Liver (tissue), 10 donors: ENCODE data around the gene PLCD3. TPM values are rescaled to one million over a fixed set of nuclear protein-coding genes. Genes with fewer than 3 reads are reported as not detected.

Experiments
- DNase-seq: peaks from one replicate; pipeline ENCODE4 v3.0.0-alpha.2; 2017; ENCODE audit warnings: low spot score
- H3K27ac ChIP-seq, 2 donors: one replicate each; pipeline ENCODE4 v1.7.0; 2013; ENCODE audit warnings: inconsistent platforms in 2 of 2, low read length in 2 of 2, control low read depth in 1 of 2, low read depth in 1 of 2, mild to moderate bottlenecking in 1 of 2
- H3K27me3 ChIP-seq, 4 donors: one replicate each; pipeline versions ENCODE4 v1.6.1 to v1.7.0; 2013; ENCODE audit warnings: low read length in 3 of 4, inconsistent platforms in 1 of 4, mild to moderate bottlenecking in 1 of 4, moderate library complexity in 1 of 4; ENCODE audit not compliant: control insufficient read depth in 4 of 4, insufficient read depth in 4 of 4
- H3K36me3 ChIP-seq, 4 donors: one replicate each; pipeline versions ENCODE4 v1.6.1 to v1.7.0; 2013; ENCODE audit warnings: low read length in 3 of 4, mild to moderate bottlenecking in 3 of 4, low read depth in 1 of 4, moderate library complexity in 1 of 4; ENCODE audit not compliant: control insufficient read depth in 4 of 4, insufficient read depth in 3 of 4
- H3K4me1 ChIP-seq, 4 donors: one replicate each; pipeline versions ENCODE4 v1.6.1 to v1.7.0; 2013; ENCODE audit warnings: low read length in 3 of 4, mild to moderate bottlenecking in 3 of 4, moderate library complexity in 1 of 4; ENCODE audit not compliant: control insufficient read depth in 4 of 4, insufficient read depth in 4 of 4
- H3K4me3 ChIP-seq, 3 donors: one replicate each; pipeline versions ENCODE4 v1.6.1 to v1.7.0; 2013; ENCODE audit warnings: low read length in 3 of 3, control low read depth in 1 of 3, low read depth in 1 of 3, mild to moderate bottlenecking in 1 of 3
- H3K9ac ChIP-seq, 2 donors: one replicate each; pipeline ENCODE4 v1.7.0; 2013; ENCODE audit warnings: low read length in 2 of 2, mild to moderate bottlenecking in 2 of 2, moderate library complexity in 2 of 2, control low read depth in 1 of 2, low read depth in 1 of 2
- H3K9me3 ChIP-seq, 4 donors: one replicate each; pipeline versions ENCODE4 v1.6.1 to v1.7.0; 2013; ENCODE audit warnings: low read length in 3 of 4; ENCODE audit not compliant: control insufficient read depth in 4 of 4
- JUND ChIP-seq, 2 donors: IDR thresholded peaks; 2 replicates each; pipeline ENCODE4 v1.6.1; 2016; ENCODE audit warnings: antibody characterized with exemption in 2 of 2
- RAD21 ChIP-seq, 2 donors: IDR thresholded peaks; 2 replicates each; pipeline ENCODE4 v1.6.1; 2016; ENCODE audit warnings: antibody characterized with exemption in 2 of 2, mild to moderate bottlenecking in 2 of 2
- RXRA ChIP-seq, 2 donors: IDR thresholded peaks; 2 replicates each; pipeline ENCODE4 v1.6.1; 2017 to 2018; ENCODE audit warnings: antibody characterized with exemption in 2 of 2, mild to moderate bottlenecking in 1 of 2
- SP1 ChIP-seq: IDR thresholded peaks from 2 replicates; pipeline ENCODE4 v1.6.1; 2018; ENCODE audit warnings: antibody characterized with exemption, mild to moderate bottlenecking
- WGBS: extraction: QIAGEN DNeasy Blood & Tissue Kit; methylation state at CpG from one replicate; pipeline ENCODE4 v1.1.7; 2013; 5-methylcytosine and 5-hydroxymethylcytosine counted together
- polyA plus RNA-seq, 2 donors: library from polyadenylated mRNA; stranded (reverse) in 1 of 2; unstranded in 1 of 2; fragments of 200-250 nt in 1 of 2; fragments of >200 nt in 1 of 2; fragmentation: Nextera tagmentation in 1 of 2; extraction: Ambion mirVana in 1 of 2; gene quantifications; one replicate each; pipeline versions ENCODE4 v1.2.1 to v1.2.3, GENCODE V29; 2013 to 2015
- small RNA-seq: library from RNA; depleted of rRNA; stranded (forward); fragments of <200 nt; gene quantifications from one replicate; pipeline ENCODE3, GENCODE V24; 2014
- total RNA-seq, 2 donors: library from RNA; depleted of rRNA; stranded (reverse); fragments of >200 nt; gene quantifications; one replicate each; pipeline ENCODE4 v1.2.3, GENCODE V29; 2014
- TF ChIP-seq, protein P1 (sequence below): IDR thresholded peaks from 2 replicates; pipeline ENCODE4 v1.6.1; 2016; ENCODE audit warnings: antibody characterized with exemption, mild to moderate bottlenecking
- donor health status: healthy.
- donor health status: healthy.
- donor health status: healthy.
- donor health status: healthy.
- donor health status: healthy.

PLCD3 gene
- total and polyA plus RNA-seq, 4 donors: 0.28 to 2.3 (median 1.4) TPM

DNA sequence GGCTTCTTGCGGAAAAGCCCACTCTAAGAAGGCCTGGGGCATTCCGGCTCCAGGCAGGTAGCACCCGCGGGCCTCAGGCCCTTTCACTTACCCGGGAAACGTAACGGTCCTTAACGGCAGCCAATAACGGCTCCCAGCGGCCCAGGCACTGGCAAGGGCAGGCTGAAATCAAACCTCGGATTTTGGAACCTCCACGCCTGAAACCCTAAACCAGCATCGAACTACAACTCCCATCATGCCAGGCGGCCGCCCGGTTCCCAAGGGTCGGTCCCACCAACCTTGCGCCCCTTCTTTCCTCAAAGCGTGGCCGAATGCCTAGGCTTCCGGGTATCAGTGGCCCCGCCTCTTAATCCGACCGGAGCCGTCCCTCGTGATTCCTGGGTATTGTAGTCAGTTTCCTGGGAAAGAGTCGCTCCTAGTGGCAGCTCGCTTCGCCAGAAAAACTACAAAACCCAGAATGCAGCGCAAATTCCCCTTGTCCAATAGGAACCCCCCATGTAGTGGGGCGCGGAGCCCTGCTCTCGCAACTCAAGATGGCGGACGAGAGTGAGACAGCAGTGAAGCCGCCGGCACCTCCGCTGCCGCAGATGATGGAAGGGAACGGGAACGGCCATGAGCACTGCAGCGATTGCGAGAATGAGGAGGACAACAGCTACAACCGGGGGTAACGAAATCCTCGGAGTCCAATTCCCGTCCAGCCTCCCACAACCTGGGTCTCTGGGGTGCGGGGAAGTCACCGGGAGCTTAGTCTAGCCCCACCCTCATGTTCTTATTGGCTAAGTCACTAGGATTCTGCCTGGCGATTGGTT, 71.3 kb downstream of the PLCD3 start, which contains the start of gene NMT1 (continued):
- TF ChIP-seq, protein P1, sequence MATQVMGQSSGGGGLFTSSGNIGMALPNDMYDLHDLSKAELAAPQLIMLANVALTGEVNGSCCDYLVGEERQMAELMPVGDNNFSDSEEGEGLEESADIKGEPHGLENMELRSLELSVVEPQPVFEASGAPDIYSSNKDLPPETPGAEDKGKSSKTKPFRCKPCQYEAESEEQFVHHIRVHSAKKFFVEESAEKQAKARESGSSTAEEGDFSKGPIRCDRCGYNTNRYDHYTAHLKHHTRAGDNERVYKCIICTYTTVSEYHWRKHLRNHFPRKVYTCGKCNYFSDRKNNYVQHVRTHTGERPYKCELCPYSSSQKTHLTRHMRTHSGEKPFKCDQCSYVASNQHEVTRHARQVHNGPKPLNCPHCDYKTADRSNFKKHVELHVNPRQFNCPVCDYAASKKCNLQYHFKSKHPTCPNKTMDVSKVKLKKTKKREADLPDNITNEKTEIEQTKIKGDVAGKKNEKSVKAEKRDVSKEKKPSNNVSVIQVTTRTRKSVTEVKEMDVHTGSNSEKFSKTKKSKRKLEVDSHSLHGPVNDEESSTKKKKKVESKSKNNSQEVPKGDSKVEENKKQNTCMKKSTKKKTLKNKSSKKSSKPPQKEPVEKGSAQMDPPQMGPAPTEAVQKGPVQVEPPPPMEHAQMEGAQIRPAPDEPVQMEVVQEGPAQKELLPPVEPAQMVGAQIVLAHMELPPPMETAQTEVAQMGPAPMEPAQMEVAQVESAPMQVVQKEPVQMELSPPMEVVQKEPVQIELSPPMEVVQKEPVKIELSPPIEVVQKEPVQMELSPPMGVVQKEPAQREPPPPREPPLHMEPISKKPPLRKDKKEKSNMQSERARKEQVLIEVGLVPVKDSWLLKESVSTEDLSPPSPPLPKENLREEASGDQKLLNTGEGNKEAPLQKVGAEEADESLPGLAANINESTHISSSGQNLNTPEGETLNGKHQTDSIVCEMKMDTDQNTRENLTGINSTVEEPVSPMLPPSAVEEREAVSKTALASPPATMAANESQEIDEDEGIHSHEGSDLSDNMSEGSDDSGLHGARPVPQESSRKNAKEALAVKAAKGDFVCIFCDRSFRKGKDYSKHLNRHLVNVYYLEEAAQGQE: peak; percentile 62
- peak; percentile 45 to 62 for TF ChIP-seq RXRA (IDR thresholded peaks at IDR 0.05)
- TF ChIP-seq SP1: peak; percentile 93
- no peak for TF ChIP-seq RAD21 (IDR thresholded peaks at IDR 0.05)
- no peak for TF ChIP-seq JUND (IDR thresholded peaks at IDR 0.05)

DNA sequence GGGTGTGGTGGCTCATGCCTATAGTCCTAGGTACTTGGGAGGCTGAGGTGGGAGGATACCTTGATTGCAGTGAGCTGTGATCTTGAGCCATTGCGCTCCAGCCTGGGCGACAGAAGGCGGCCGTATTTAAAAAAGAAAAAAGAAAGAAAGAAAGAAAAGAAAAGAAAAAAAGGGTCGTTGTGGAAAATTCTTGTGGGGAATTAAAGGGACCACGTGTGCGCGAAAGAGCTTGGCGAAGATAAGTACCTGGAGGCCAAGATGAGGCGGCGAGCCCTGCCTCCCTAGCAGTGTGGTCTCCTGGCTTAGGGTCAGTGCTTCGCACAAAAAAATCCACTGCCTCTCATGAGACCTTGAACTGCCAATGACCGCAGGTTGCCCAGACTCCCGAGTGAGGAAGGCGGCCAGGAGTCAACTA, 71.9 kb downstream of the PLCD3 start:
- Histone ChIP-seq H3K27ac (peak overlapping the region; percentile 85 to 87), H3K9me3 (no peaks in the 10 kb centered on the region), H3K4me3 (peak overlapping the region; percentile 69 to 87 (median 87)), H3K4me1 (peaks cover 3 to 29% (median 23%) of the 10 kb centered on the region in 4 donors), H3K36me3 (peaks cover 0 to 2% (median 0%) of the 10 kb centered on the region in 4 donors), H3K9ac (peak overlapping the region; percentile 80 to 98), H3K27me3 (no peaks in the 10 kb centered on the region)
- no peak for TF ChIP-seq RAD21 (IDR thresholded peaks at IDR 0.05)
- peak in 1 of 2 donors; percentile 74 for TF ChIP-seq RXRA (IDR thresholded peaks at IDR 0.05)
- TF ChIP-seq JUND (IDR thresholded peaks at IDR 0.05): no peak
- no peak for DNase-seq
- WGBS: 7% methylated on average over 15 of the region's 15 CpGs

Small RNA genes lying within 50 kb of the gene (small RNA-seq; reads per million reads assigned to genes)
- not detected for gene MIR6784
- not detected for gene RF00019

Other genes with a start within 250 kb of the PLCD3 start
- gene EFTUD2, start 233.1 kb downstream of the PLCD3 start, total RNA-seq: 10 to 100 TPM; 45.8 to 84.3 TPM
- 10 to 100 TPM; 19.8 to 20.9 TPM for gene EFTUD2, start 233.1 kb downstream of the PLCD3 start, polyA plus RNA-seq
- under 1 TPM; 0.33 to 0.42 TPM for gene GFAP, start 217.0 kb downstream of the PLCD3 start, total RNA-seq
- under 1 TPM in 1 of 2 donors, not detected in 1; 0.24 TPM for gene GFAP, start 217.0 kb downstream of the PLCD3 start, polyA plus RNA-seq
- gene KIF18B, start 184.7 kb downstream of the PLCD3 start, total RNA-seq: 10 to 100 TPM in 1 of 2 donors, under 1 TPM in 1; under 0.01 to 11.9 TPM
- under 1 TPM; 0.10 to 0.87 TPM for gene KIF18B, start 184.7 kb downstream of the PLCD3 start, polyA plus RNA-seq
- gene C1QL1, start 164.2 kb downstream of the PLCD3 start, total RNA-seq: under 1 TPM; 0.17 to 0.23 TPM
- under 1 TPM in 1 of 2 donors, not detected in 1; 0.57 TPM for gene C1QL1, start 164.2 kb downstream of the PLCD3 start, polyA plus RNA-seq
- gene DCAKD, start 80.9 kb downstream of the PLCD3 start, total RNA-seq: 10 to 100 TPM; 15.6 to 22.9 TPM
- gene DCAKD, start 80.9 kb downstream of the PLCD3 start, polyA plus RNA-seq: 10 to 100 TPM in 1 of 2 donors, 1 to 10 TPM in 1; 9.7 to 13.6 TPM
- 10 to 100 TPM; 27.0 to 55.1 TPM for gene NMT1, start 71.2 kb downstream of the PLCD3 start, total RNA-seq
- gene NMT1, start 71.2 kb downstream of the PLCD3 start, polyA plus RNA-seq: 10 to 100 TPM; 30.2 to 83.7 TPM
- gene ACBD4, start 3.2 kb upstream of the PLCD3 start, total RNA-seq: 10 to 100 TPM in 1 of 2 donors, 1 to 10 TPM in 1; 4.4 to 51.4 TPM
- 10 to 100 TPM; 43.2 to 46.5 TPM for gene ACBD4, start 3.2 kb upstream of the PLCD3 start, polyA plus RNA-seq
- gene HEXIM1, start 16.0 kb upstream of the PLCD3 start, total RNA-seq: 10 to 100 TPM; 13.4 to 14.3 TPM
- gene HEXIM1, start 16.0 kb upstream of the PLCD3 start, polyA plus RNA-seq: 10 to 100 TPM in 1 of 2 donors, 1 to 10 TPM in 1; 7.4 to 11.3 TPM
- gene HEXIM2, start 29.4 kb upstream of the PLCD3 start, total RNA-seq: 1 to 10 TPM; 3.5 to 4.8 TPM
- 10 to 100 TPM in 1 of 2 donors, 1 to 10 TPM in 1; 6.1 to 10.7 TPM for gene HEXIM2, start 29.4 kb upstream of the PLCD3 start, polyA plus RNA-seq
- 1 to 10 TPM; 7.0 to 7.4 TPM for gene FMNL1, start 89.4 kb upstream of the PLCD3 start, total RNA-seq
- gene FMNL1, start 89.4 kb upstream of the PLCD3 start, polyA plus RNA-seq: 1 to 10 TPM; 1.5 to 2.7 TPM
- gene SPATA32, start 129.6 kb upstream of the PLCD3 start, total RNA-seq: not detected
- not detected for gene SPATA32, start 129.6 kb upstream of the PLCD3 start, polyA plus RNA-seq
- 1 to 10 TPM; 1.2 to 7.8 TPM for gene MAP3K14, start 184.5 kb upstream of the PLCD3 start, total RNA-seq
- 1 to 10 TPM; 2.2 to 6.1 TPM for gene MAP3K14, start 184.5 kb upstream of the PLCD3 start, polyA plus RNA-seq